Measurements from ENCODE around the gene FRA10AC1.

- TF ChIP-seq NR3C1 (IDR thresholded peaks at IDR 0.05), result no peak
- TF ChIP-seq CTCF (IDR thresholded peaks at IDR 0.05), result no peak
- TF ChIP-seq POLR2A (IDR thresholded peaks at IDR 0.05; ENCODE audit: low read length), result no peak
- TF ChIP-seq, protein P1, sequence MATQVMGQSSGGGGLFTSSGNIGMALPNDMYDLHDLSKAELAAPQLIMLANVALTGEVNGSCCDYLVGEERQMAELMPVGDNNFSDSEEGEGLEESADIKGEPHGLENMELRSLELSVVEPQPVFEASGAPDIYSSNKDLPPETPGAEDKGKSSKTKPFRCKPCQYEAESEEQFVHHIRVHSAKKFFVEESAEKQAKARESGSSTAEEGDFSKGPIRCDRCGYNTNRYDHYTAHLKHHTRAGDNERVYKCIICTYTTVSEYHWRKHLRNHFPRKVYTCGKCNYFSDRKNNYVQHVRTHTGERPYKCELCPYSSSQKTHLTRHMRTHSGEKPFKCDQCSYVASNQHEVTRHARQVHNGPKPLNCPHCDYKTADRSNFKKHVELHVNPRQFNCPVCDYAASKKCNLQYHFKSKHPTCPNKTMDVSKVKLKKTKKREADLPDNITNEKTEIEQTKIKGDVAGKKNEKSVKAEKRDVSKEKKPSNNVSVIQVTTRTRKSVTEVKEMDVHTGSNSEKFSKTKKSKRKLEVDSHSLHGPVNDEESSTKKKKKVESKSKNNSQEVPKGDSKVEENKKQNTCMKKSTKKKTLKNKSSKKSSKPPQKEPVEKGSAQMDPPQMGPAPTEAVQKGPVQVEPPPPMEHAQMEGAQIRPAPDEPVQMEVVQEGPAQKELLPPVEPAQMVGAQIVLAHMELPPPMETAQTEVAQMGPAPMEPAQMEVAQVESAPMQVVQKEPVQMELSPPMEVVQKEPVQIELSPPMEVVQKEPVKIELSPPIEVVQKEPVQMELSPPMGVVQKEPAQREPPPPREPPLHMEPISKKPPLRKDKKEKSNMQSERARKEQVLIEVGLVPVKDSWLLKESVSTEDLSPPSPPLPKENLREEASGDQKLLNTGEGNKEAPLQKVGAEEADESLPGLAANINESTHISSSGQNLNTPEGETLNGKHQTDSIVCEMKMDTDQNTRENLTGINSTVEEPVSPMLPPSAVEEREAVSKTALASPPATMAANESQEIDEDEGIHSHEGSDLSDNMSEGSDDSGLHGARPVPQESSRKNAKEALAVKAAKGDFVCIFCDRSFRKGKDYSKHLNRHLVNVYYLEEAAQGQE (IDR thresholded peaks at IDR 0.05), result no peak
- TF ChIP-seq RCOR1 (IDR thresholded peaks at IDR 0.05; ENCODE audit: low read depth, low read length), result no peak
These were observed 674 bp upstream of the FRA10AC1 start for GRCh38 chr10:93703066-93703465.
